ENCODE data around the gene RFX7.
"Not testable (repeated sequence)": the region's sequence is repeated elsewhere in the genome, so short reads cannot be mapped to it uniquely, and the experiment has no call there.

The RFX7 gene

DNA sequence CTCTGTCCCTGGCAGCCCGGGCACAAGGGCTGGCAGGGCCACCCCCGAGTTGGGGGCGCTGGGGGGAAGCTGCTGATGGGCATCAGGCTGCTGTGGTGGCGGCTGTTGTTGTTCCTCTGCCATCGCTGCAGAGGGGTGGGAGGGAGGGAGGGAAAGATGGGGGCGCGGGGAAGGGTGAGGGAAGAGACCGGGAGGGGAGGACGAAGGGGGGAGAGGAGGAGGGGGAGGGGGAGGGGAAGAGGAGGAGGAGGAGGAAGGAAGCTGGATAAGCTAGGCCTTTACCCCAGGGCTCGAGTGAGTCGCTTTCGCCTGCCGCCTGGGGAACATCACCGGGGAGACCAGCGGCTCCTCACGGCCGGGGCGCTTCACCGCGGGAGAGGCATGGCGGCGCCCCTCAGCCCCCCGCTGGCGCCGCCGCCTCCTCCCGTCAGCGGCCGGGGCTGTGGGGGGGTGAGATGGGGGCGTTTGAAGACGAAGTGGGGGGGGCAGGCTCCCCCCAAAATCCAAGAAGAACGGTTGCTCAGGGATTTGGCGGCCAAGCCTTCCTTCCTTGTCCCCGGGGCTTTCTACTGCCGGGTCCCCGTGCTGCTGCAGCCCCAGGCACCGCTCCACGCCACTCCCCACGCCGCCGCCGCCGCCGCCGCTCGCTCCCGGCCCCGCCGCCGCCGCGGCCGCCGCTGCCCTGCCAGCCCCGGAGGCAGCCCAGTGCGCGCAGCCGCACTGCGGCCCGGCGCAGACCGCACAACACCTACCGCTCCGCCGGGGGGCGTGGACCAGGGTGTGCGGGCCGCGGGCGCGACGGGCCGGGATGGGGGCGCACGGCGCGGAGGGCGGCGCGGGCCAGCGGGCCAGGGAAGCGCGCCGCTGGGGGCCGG, at the start of gene RFX7:
TSS of gene RFX7 (minus strand) at position 717 of the 875 bp plus-strand sequence. CDS start at position 123, 594 bp downstream.
- peak; percentile 73 for DNase-seq (ENCODE audit: low spot score)

DNA sequence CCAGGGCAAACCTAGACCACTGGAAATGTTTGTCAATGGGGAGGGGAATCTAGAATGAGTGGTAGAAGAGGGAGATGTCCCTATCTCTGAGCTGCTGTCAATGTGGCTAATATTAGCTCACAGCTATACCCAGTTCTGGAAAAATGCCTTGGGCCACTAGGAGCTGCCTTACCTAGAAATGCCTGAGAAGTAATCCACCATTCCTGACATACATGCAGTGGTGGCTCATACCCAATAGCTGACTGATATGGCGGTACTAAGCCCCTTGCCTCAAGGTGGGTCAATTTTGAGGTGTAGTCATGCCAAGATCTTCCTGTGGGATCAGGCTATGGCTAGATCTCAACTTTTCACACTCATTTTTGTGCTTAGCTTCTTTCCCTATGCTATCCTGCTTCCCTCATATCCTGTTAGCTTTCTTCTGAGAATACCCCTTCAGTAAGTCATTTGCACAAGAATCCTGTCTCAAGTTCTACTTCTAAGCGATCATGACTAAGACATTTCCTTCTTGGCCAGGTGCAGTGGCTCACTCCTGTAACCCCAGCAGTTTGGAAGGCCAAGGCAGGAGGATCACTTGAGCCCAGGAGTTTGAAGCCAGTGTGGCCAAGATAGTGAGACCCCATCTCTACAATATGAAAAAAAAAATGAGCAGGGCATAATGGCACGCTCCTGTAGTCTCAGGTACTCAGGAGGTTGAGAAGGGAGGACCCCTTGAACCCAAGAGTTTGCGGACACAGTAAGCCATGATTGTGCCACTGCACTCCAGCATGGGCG, 49.1 kb upstream of the RFX7 start:
- no peak for DNase-seq (ENCODE audit: low spot score)

DNA sequence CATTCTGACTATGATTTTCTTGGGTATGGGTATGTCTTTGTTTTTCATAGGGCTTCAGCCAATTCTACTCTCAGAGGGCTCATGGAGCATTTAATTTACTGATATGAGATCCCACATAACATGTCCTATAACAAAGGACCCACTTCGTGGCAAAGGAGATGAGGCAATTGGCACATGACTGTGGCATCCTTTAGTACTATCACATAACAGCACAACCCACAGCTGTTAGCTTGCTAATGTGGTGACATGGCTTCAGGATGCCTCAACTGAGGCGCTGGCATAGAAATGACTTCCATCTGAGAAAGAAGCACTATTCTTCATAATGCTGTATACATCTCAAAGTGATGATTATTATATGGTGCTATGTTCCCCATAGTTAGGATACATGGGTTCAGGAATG, 48.1 kb upstream of the RFX7 start:
- DNase-seq (ENCODE audit: low spot score): no peak

DNA sequence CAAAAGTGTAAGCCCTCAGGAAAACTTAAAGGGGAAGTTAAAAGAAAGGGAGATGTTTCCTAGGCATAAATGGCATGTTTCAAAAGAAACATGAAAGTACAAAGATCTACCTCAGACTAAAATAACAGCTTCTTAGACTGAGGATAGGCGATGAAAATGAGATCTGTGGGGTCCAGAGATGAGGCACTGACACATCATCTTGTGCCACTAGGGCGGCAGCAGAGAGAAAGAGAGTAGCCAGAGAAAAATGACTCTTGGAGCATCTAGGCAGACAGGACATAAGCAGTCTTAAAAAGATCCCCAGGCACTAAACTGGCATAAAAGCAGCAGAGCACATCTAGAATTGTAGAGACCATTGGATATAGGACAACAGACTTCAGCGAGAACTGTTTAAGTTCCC, 42.5 kb upstream of the RFX7 start:
- DNase-seq (ENCODE audit: low spot score): no peak

DNA sequence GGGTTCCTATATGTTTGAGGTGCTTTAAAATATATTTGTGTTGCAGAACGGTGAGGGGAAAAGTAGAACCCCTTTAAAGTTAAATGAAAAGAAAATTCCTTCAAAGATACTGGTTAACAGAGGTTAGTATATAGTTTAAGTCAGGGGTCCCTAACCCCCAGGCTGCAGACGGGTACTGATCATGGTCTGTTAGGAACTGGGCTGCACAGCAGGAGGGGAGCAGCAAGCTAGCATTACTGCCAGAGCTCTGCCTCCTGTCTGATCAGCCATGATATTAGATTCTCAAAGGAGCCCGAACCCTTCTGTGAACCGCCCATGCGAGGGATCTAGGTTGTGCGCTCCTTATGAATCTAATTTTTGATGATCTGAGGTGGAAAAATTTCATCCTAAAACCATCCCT, 37.5 kb upstream of the RFX7 start:
- no peak for DNase-seq (ENCODE audit: low spot score)

DNA sequence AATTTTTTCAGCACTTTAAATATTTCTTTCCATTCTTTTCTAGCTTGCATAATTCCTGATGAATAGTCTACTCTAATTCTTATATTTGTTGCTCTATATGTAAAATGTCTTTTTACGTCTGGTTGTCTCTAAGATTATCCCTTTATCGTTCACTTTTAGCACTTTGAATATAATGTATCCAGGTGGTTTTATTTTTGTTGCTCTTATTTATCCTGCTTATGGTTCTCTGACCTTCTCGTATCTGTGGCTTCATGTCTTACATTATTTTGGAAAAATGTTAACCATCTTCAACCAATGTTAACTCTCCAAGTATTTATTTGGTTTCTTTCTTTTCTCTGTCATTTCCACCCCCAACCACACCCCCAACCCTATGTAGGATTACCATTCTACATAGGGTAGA, 30.0 kb upstream of the RFX7 start:
- no peak for DNase-seq (ENCODE audit: low spot score)

DNA sequence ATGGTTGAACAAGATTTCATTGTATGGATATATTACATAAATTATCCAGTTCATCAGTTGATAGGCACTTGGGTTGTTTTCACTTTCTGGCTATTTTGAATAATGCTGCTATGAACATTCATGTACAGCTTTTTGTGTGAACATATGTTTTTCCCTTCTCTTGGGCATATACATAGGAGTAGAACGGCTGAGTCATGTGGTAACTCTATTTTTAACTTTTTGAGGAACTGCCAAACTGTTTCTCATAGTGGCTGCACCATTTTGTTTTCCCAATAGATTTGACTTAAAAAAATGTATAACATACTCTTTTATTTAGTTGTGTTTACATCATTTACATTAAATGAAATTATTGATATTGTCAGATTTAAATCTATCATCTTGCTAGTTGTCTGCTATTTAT, 28.8 kb upstream of the RFX7 start:
- no peak for DNase-seq (ENCODE audit: low spot score)

DNA sequence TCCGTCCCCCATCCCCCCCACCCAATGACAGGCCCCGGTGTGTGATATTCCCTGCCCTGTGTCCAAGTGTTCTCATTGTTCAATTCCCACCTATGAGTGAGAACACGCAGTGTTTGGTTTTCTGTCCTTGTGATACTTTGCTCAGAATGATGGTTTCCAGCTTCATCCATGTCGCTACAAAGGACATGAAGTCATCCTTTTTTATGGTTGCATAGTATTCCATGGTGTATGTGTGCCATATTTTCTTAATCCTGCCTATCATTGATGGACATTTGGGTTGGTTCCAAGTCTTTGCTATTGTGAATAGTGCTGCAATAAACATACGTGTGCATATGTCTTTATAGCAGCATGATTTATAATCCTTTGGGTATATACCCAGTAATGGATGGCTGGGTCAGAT, 22.8 kb upstream of the RFX7 start:
- not testable (repeated sequence) for DNase-seq (ENCODE audit: low spot score)

DNA sequence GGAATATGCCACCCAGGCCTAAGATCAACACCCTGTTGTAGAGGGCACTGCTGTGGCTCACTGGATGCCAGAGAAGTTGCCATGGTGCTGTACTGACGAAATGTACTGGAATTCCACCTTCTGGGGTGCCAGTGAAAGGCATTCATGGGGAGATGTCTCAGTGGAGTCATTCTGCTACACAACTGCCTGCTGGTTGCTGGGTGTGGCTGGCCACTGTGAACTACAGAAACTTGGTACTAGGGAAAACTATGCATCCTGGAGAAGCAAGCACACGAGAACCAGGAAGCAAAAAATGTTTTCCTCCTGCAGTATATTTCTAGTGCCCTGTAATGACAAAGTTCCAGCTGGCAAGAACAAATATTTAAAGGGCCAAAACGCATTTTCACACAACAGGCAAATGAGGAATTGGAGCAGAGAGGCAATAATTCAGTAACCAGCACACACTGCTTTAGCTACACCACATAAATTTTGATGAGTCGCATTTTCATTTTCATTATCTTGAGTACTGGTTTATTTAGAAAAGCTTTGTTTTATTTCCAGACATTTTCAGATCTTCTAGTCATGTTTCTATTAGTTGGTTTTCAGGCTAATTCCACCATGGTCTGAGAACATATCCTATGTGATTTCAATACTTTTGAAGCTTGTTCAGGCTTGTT, 18.3 kb upstream of the RFX7 start:
- DNase-seq (ENCODE audit: low spot score): no peak

DNA sequence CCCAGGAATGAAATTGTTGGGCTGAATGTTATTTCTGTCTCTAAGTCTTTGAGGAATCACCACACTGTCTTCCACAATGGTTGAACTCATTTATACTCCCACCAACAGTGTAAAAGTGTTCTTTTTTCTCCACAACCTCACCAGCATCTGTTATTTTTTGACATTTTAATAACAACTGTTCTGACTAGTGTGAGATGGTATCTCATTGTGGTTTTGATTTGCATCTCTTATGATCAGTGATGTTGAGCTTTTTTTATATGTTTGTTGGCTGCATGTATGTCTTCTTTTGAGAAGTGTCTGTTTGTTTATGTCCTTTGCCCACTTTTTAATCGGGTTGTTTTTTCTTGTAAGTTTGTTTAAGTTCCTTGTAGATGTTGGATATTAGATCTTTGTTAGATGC, 13.6 kb upstream of the RFX7 start:
- DNase-seq (ENCODE audit: low spot score): not testable (repeated sequence)

DNA sequence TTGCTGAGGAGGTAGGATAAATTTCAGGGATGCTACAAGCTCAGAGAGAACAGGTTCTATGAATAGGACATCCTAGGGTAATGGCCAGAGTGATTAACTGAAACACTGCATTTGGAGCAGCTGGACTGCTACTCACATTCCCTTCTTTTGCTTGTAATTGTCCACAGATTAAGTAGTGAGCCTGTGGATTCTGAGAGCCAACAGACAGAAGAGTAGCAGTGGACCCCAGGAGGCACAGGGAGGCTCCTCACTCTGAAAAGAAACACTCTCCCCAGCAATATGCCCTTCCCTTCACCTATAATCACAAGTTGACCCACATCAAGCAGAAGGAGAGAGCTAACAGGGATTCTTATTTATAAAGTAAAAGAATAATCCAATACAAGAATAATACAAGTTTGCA, 10.6 kb upstream of the RFX7 start:
- DNase-seq (ENCODE audit: low spot score): no peak

DNA sequence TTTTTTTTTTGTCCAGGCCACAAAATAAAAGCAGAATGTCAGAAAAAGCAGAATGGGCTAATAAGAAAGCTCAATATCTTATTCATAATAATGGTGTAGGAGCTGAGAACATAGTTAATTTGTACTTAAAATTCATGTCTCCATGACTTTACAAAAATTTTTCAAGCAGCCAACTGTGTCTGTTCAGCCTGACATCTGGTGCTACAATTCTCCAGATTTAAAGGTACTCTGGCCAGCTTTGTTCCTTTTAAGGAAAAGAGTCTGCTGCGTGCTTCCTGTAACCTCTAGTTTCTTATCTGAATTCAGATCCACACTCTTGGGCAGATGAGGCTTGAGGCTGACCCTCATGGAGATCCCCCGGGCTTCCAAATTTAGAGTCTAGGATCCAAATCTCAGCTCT, 8.7 kb upstream of the RFX7 start:
- no peak for DNase-seq (ENCODE audit: low spot score)

DNA sequence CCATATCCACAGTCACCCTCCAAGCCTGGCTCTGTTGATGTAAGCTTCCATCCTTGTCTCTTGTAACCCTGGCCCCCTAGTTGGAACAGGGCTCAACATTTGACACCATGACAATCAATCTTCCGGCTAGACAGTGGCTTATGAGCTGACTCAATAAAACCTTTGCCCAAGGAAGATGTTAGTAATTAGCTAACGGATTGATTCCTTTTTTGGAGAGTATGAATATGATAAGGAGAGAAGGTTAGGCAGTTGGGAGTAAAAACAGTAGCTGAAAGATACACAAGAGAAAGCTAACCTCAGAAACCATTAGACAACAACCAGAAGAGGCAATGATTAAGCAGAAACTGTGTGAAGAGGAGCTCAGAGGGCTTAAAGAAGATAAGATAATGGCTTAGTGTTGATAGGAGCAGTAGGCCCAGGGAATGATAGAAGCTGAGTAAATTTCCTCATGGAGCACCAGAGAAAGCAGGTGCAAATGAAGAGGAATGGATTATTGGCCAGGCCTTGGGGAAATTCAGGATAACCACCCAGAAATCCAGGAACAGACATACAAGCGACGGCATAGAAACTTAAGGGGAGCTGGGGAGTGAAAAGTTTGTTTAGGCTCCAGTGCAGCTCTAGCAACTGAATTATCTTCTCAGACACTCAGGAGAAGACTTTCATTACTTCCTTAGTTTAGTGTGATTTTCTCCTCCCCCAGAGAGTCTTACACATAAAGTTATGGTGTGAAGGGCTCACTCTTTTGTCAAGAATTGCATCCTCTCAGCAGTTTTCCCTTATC, 7.8 kb upstream of the RFX7 start:
- DNase-seq (ENCODE audit: low spot score): no peak

DNA sequence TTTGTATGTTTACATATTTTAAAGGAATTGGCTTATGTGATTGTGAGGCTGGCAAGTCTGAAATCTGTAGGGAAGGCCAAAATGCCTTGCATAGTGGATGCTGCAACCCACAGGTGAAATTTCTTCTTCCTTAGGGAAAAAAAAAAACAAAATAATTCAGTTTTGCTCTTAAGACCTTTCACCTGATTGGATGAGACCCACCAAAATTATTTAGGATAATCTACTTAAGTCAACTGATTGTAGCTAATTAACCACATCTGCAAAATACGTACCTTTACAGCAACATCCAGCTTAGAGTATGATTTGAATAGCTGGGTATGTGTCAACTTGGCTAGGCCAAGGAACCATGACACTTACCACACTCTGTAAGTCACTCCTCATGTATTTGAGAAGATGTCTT, 6.9 kb upstream of the RFX7 start:
- DNase-seq (ENCODE audit: low spot score): no peak

DNA sequence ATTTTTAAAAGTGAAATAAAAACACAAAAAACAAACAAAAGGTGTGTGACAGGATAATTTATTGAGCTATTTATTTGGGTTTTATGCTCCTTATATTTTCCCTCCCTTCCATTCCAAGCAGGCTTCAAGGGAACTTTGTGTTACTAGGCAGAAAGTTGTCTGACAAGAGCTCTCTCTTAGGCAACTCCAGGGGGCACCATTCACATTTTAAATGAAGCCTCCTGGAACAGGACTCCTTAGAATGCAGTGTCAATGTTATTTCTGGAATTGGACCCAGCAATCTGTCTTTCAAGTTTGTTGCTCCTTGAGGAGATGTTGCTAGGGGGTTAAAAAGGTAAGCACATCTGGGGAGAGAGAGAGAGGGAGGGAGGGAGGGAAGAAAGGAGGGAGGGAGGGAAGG, 5.4 kb upstream of the RFX7 start:
- DNase-seq (ENCODE audit: low spot score): no peak

DNA sequence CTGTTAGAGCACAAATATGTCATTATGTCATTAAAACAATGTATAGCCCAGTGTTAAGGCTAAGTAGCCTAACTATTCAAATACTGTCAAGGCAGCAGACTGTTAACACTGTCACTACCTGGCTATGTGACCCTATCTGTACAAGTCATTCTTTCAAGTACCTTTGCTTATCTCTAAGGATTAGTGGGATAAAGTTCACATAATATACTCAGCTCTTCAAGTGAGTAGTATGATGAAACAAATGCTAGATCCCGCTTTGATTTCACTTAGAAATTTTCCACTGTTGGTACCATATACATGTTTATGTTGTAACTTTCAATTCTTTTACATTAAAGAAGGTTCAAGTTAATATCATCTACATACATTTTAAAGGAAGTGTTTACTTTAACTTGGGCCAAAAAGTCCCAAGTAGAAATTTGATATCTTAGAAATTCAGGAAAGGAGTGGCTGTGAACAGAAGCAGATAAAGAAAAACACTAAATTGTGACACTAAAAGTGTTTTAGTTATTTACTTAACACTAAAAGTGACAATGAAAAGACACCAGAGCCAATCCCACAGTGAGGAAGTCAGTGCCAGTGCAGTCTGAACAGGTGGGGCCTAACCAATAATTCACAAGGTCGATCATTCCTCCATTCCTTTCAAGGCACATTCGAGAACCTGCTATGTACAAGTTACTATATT, 4.8 kb upstream of the RFX7 start:
- no peak for DNase-seq (ENCODE audit: low spot score)

DNA sequence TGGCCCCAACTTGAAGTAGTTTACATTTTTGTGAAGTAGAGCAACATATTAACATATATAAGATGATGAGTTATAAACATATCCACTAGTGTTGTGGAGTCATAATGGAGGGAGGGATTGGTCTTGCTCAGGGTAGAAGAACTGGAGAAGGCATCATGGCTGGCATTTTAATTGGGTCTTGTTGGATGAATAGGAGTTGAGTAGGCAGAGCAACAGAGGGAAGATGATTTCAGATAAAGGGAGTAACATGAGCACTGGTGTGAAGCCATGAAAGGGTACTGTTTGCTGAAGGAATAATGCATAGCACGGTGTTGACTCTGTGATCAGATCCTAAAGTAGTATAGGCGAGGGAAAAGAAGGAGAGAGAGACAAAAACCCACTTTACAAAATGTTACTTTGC, 3.6 kb upstream of the RFX7 start:
- DNase-seq (ENCODE audit: low spot score): no peak

DNA sequence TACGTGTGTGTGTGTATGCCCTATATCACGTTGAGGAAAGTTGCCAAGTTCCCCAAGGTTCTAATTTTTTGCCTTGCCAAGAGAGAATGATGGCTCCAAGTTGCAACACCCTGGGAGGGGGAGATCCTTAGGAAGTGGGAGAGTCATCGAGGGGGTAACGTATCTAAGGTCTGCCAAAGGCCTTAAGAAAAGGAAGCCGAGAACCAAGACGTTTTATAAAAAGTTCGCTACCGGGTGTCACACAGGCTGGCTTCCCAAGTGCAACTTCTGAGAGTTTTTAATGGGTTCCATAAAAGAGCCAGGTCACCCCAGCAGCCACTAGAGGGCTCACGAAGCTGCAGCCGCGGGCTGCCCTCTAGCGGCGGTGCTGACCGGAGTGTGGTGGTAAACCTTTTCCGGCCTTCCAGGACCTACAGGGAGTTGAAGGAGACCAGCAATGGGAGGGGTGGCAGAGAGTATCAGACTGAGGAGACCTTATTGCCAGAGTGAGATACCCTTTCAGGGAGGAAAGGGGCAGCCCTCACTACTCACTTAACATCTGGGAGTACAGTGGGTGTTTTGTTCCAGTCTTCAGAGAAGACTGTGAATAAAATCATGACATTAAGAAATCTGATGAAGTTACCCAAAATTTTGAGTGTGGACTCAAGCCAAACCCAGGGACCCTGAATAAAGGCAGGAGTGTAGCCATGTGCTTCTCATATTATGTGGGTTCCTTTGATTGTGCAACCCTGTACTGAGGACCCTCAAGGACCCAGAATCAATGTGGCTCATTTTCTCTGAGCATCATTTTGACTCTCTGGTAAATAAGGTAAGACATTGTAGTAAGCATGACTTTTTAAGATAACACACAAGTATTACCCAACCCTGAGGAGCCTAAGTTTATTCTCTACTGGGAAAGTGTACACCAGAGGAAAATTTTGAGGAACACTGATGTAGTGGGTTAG, 2.5 kb upstream of the RFX7 start:
- peak; percentile 91 for DNase-seq (ENCODE audit: low spot score)

DNA sequence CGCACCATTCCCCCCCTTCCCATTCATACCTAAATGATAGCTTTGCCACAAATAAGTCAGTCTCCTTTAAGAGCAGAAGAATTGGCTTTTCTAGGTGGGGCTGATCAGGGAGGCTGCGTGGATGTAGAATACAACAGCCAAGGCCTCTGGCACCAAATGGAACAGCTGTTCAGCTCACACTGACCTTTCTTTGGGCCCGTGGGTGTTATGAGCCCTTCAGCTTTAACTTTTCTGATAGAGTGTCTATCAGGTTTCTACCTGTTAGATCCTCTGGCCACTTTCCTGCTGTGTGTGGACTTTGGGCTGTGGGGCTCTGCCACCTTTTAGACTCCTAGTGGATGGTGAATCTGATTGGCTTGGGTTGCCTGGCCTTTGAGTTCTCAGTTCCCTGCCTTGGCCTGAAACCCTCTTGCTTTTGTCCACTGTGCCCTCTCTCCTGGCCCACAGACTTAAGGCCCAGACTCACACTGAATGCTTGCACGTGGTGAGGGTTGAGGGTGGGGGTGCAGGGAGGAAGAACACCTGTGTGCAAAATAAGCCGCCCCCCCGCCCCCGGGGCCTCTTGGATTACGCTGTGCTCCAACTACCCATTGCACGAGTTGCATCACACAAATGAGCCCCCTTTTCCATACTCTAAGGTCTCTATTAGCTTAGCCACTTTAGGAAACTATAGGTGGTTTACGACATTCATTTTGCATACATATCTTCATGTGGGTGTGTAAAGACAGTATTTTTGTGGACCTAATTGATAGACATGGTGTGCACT, 1.3 kb upstream of the RFX7 start:
- peak; percentile 19 for DNase-seq (ENCODE audit: low spot score)

All from CD4-positive, alpha-beta T cell treated with Interleukin-15 for 4 hours (primary cell).